GM19452 (cell line): Measurements from ENCODE around the gene ANKRD22.
A peak's percentile ranks its signal among the peaks of the same experiment; 100 is the strongest.
"Not testable (repeated sequence)": the region's sequence is repeated elsewhere in the genome, so short reads cannot be mapped to it uniquely, and the experiment has no call there.

ENCODE experiments used
- ATAC-seq: cut with Tn5 transposase; IDR thresholded peaks from one replicate; pipeline ENCODE4 v1.9.1; 2021; ENCODE audit not compliant: unreplicated experiment

The ANKRD22 gene

DNA sequence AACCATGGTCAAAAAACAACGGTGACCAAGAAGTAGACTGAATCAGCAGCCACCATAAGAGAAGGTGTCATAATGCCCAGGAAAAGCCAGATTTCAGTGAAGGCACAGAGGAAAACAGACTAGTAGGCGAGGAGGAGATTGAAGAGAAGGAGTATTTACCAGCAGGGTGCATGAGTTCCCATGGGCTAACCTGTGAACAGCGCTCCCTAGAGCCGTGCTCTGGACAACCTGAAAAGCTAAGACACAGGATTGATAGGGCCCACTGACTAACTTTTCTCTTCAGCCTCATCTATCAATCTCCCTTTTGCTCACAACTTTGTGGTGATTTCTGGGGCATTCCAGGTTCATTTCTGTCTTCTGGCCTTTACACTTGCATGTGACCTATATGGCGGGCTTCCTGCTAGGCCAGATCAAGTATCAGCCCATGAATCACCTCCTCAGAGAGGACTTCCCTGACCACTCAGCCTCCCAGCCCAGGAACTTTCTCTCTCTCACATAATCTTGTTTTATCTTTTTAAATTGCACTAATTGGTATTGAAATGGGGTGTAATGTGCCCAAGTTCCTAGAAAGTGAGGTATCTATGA lies 12.8 kb downstream of the ANKRD22 start:
- no peak for ATAC-seq

DNA sequence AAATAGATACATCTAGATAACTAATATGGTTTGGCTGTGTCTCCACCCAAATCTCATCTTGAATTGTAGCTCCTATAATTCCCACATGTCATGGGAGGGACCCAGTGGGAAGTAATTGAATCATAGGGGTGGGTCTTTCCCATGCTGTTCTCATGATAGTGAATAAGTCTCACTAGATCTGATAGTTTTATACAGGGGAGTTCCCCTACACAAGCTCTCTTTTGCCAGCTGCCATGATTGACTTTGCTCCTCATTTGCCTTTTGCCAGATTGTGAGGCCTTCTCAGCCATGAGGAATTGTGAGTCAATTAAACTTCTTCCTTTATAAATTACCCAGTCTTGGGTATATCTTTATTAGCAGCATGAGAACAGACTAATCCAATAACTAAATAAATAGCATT lies 14.0 kb downstream of the ANKRD22 start:
- ATAC-seq: not testable (repeated sequence)

DNA sequence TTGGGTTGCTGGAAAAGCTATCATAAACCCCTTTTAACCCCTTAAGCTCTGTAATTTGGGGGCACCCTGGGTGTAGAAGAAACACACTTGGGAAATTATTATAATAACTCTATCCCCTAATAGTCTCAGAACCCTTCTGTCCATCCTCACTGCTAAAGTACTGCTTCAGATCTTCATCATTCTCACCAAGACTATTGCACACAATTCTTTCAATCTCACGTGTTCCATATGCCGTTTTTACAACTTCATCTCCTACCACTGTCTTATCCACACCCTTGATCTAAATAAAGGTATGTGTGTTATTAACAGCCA lies 15.8 kb downstream of the ANKRD22 start:
- peak; percentile 36 for ATAC-seq

DNA sequence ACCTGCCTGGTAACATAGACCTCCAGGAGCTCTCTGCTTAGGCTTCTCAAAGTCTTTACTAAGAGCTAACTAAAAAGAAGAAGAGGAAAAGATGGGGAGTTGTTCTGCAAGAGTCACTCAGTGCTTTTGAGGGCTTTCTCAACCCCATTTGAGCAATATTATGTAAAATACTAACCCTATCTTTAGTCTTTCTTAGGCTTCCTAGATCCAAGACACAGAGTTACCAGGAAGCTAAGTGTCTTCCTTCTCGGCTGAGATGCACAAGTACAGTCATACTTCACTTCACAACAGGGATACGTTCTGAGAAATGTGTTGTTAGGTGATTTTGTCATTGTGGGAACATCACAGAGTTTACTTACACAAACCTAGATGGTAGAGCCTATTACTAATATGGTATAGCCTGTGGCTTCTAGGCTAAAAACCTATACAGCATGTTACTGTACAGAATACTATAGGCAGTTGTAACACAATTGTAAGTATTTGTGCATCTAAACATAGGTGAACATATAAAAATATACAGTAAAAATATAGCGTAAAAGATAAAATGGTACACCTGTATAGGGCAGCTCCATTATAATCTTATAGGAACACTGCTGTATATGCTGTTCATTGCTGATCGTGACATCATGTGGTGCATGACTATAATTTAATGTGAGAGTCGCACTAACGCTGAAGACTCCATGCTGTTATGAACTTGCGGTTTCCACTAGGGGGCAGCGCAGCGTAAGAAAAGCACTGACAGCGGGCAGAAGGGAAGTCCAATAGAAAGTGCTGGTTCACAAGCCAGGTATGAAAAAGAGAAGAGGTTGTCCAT lies 16.3 kb downstream of the ANKRD22 start:
- ATAC-seq: peak; percentile 79

DNA sequence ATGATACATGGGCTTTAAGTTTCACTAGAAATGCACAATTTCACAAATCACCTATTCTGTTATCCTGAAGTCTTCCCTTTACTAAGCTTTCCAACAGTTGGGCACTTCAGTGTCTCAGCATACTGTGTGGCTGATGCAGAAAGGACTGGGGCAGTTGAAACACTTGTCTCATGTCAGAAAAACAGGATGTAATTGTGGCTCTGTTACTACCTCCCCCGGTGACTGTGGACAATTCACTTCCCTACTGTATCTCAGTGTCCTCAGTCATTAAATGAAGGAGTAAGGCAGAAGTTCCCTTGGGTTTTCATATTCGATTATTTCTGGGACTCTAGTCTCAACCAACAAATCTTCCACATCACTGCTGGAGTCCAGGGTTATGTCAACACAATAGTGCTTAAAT lies 17.9 kb downstream of the ANKRD22 start:
- no peak for ATAC-seq

DNA sequence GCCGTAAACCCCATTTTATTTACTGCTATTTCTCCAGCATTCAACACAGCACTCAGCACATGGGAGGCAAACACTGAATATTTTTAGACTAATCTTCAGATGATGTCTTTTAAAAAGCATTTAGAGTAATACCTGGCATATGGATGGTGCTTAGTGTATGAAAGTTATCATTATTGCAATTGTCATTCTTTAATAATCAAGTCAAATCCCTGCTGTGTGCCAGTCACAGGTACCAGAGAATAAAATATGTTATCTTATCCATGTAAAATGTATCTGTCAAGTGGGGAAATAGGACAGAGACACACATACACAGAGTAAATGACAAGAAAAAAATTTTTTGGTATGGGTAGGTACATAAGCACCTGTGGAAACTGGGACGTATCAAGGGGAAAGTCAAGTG lies 18.5 kb downstream of the ANKRD22 start:
- ATAC-seq: no peak

DNA sequence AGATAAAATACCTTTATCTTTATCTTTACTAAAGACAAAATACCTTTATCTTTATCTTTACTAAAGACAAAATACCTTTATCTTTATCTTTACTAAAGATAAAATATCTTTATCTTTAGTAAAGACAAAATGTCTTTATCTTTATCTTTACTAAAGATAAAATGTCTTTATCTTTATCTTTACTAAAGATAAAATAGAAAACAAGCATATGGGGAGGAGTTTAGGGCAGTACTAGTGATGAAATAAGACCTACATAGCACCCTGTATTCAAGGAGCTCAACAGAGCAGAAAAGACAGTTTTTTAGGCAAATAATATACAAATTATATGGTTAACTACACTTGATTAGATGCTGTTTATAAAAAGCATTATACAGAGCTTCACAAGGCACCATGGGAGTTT lies 19.3 kb downstream of the ANKRD22 start:
- ATAC-seq: no peak

DNA sequence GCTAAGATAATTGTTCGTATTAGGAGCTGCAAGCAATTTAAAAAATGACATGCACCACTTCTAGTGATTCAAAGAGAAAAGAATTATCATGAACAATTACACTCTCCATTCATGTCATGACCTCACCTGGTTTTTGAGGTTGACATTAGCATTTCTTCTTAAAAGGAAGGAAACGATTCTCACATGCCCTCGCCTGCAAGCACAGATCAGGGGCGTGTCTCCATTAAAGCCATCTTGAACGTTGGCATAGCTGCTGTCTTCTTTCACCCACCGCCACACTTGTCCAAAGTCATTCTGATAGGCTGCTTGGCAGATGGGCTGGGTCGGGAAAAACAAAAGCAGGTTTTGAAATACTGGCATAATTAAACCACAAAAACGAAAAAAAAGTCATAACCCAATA lies 19.9 kb downstream of the ANKRD22 start:
- no peak for ATAC-seq

DNA sequence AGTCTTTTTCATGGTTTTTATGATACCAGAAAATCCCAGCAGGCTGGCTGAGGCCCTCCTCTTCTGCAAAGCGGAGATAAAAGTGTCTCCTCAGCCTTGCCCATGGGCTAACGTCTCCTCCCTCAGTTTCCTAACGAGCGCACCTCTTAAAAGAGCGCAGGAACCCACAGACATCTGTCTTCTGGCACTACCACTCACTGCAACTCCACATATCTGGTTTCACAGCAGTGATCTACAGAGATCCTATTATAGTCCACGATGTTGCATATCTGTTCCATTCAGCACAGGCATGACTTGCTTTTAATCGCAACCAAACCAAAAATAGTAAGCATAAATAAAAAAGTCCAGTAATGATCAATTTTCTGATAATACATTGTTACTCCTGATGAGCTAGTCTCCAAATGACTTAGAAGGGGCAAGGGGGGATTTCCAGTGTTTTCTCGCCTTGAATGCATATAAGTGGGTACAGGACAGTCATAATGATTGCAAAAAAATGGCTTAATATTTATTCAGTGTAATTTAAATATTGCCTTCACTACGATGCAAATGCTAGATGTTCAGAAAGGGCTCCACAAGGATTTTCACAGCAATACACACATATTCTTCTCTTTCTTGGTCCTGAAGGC lies 20.9 kb downstream of the ANKRD22 start:
- ATAC-seq: no peak

DNA sequence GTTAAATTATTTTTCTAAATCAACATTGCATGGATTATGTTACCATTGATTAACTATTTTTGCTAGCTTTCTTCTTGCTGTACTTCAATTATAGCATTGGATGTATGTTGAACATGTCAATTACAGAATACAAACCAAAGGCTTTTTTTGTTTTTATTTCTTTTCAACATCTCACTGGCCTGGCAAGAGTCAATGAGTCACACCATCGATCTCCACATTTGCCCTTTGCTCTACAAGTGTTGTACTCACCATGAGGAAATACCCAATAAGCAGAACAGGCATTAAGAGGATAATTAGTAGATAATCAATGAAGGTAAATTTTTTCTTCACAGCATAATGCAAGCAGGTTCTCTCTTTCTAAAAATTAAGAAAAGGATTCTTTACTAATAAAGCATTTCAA lies 23.3 kb downstream of the ANKRD22 start:
- ATAC-seq: no peak

DNA sequence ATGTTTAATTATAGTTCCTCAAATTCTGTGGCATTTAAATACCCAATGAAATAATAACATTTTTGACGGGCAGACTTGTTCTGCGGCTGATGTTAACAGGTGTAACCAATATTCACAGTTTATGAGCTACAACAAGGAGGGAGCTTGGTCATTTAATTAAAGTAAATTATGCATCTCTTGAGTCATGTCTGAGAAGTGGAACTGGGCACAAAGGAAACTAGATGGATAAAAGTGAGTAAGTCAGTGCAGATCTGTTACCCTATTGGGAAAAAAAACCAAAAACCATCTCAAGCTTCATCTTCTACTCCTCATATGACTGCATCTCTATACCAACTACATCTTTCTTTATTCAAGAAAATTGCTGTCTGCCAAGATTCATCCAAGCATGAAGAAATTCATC lies 24.0 kb downstream of the ANKRD22 start:
- no peak for ATAC-seq

DNA sequence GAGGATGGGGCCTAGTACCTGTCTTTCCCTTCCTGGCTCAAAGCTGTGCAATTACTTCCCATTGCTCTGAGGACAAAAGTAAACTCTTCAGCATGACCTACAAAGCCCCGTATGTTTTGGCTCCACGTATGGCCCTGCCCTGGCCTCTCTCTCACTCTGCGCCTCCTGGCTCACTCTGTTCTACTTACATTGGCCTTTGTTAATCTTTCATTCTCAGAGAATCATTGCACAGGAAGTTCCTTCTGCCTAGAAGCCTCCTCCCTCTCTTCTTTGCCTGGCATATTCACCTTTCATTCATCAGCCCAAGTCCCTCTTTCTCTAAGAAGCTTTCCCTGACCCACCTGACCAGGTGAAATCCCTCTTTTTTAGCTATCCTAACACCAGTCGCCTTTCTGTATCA lies 25.3 kb downstream of the ANKRD22 start:
- no peak for ATAC-seq

DNA sequence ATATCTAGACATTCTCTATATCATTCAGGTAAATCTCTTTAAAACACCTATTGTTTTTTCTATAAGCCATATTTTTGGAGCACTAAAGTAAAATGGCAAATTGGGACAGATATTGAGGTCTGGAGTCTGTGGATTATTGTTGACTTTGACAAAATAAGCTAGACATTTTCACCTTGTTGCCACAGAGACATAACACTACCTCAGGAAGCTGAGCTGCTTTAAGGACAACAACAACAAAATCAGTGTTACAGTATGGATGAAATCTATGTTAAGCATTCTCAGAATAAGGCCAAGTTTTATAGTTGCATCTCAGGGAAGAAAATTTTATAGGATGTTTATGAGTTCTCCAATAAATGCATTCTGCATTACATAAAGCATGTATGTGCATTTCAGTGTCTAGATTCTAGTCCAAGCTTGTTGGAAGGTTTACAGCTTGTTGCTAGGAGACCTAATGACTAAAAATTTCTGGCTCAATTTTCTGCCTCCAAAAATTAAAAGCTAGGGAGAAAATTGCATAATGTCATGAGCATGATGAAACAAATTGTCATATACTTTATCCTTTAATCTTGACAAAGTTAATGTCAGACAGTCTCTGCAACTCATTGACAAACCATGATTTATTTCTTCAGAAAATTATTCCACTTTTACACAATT lies 30.8 kb downstream of the ANKRD22 start:
- no peak for ATAC-seq

DNA sequence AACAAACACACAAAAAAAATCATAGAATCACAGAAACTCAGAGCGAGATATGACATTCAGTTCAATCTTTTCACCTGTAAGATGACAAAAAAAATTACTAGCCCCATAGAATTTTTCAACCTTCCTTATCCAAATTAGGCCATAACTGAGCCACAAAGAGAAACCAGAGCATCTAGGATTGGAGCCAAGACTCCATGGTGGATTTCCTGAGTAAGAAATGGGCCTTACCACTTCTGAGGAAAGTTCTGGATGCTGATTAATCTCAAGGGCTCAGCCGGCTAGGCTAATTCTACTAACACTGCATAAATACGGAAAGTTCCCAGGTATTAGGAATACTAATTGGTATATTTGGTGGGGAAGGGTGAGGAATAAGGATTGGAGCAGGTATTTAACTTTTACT lies 32.4 kb downstream of the ANKRD22 start:
- ATAC-seq: no peak

DNA sequence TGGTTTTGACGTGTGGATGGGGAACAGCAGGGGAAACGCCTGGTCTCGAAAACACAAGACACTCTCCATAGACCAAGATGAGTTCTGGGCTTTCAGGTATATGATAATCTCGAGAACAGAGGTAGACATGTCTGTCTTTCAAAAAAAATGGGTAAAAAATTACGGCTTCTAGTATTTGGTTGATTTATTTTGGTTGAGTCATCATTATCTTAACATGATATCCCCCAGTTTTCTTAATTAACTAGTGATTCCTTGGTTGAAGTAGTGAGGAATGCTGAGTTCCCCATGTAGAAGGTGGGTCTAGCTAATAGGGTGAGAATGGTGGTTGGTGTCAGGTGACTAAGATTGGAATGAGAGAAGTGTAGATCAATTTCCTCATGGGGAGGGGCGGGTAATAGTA lies 38.4 kb downstream of the ANKRD22 start:
- ATAC-seq: no peak

DNA sequence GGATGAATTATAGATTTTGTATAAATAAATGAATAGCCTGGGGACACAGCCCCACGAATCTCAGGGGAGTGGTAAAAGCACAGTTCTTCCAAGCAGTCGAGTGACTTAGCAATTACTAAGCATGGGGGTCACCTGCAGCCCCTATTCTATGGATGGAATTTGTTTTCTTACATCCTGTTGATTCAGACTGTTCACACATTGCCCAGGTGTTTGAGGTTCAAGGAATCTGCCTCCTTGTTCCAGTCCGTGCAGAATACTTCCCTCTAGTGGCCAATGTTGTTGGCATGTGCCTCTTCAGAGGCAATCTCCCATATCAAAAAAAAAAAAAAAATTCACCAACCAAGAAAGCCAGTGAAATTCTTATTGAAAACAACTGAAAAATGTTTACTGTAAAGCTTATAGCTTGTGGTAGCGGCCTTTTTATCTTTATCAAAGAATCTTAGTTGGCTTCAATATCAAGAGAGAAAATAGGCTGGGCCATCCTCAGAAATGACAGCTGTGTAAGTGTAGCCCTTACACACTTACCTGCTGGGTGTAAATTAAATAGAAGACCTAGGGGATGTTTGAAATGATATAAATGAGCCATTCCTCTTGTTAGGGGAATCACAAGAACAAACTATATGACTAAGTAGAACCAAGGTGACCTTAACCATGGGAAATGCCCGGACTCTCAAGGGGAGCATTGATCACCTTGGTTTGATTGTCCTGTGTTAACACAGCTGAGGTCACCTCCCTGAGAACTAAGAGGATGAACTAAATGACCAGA lies 41.3 kb downstream of the ANKRD22 start:
- peak; percentile 67 for ATAC-seq

DNA sequence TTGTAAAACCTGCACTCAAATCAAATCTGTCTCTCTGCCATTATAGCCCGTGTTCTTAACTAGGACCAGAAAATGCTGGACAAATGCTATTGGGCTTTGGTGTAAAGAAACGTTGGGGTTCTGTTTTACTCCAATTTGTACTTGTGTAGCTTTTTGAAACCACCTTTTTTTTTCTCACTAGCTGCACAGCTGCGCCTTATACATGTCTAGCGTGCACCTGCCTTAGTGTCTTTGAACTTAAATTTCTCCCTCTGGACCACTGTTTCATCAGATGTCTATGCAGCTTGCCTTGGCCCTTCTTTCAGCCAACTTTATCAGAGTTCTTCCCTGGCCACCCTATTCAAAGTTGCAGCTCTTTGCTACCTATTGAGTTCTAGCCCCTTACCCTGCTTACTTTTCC lies 42.0 kb downstream of the ANKRD22 start:
- no peak for ATAC-seq

DNA sequence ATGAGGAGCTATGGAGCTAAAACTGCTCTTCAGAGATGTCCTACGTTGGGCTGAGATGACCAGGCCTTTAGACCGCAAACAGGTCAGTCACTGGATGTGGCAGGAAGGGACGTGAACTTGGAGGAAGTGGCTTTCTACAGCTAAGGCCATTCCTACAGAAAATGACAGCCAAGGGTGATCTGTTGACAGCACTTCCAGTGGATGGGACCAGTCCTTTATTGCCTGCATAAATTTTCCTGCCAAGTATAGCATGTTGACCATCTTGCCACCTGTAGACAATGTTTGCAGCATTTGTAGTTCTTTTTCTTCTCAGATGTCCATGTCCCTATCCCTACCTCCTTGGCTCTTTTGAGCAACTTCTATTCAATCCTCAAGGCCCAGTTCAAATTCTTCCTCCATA lies 45.7 kb downstream of the ANKRD22 start:
- no peak for ATAC-seq

DNA sequence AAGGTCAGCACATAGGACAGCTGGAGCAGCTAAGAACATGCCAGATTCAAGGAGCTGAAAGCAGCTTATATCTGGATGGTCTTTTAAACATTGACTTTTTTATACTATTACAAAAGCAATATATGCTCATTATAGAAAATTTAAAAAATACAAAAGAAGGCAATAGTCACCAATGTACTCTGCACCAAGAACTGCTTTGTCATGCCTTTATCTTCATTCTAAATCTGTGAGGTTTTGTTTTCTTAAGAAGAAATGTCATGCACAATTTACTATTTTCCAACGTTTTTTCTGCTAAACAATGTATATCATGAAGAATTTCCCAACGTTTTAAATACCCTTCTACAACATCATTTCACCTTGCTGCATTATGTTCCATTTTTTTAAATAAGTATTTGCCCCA lies 46.3 kb downstream of the ANKRD22 start:
- no peak for ATAC-seq

DNA sequence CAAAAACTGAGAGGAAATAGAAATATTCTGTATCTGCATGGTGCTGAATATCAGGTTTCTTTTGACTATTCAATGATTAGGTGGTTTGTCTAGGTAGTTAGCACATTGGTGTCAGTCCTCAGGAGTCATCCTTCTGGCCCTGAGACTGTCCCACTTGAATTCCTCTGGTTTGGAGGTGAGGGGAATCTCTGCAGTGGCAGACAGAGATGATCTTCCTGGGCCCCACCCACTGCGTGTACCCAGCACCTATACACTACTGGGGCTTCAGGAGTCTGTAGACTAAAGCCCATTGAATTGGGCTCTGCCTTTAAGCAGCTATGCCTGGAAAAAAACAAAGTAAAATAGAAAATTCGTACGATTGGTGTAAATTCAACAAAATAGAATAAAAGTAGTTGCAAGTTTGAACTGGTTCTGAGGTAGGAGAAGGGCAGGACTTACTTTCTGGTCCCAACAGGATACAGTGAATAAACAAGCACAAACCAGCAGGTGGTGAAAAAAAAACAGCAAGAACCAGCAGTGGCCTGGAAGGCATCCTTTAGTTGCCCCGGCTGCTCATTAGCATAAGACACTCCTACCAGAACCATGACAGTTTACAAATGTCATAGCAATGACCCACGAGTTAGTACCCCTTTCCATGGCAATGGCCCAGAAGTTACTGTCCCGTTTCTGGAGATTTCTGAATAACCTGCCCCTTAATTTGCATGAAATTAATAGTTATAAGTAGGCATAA lies 47.4 kb downstream of the ANKRD22 start:
- no peak for ATAC-seq

DNA sequence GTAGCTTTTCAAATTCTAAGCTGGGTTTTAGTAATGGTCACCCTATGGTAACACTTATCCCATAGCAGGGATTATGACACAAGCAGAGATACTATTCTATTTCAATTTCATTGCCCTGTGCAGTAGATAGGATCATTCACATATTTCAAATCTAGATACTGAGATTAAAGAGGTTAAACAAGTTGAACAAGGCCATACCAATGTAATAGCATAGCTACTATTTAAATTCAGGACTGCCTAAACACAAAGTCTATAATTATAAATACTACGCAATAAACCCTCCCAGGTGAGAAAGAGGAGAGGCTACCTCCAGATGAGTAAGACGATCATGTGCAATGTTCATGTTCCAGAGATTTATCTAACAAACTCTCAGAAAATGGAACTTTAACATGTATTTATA lies 48.0 kb downstream of the ANKRD22 start:
- ATAC-seq: no peak
